SHP77 treated with DMSO at 0.1 percent for 48 hours (cell line): ENCODE measurements around the gene M1AP.
"Not testable (repeated sequence)": the region's sequence is repeated elsewhere in the genome, so short reads cannot be mapped to it uniquely, and the experiment has no call there.

Experiments
- DNase-seq: peaks from one replicate; lab custom pipeline; 2025; lab: John Stamatoyannopoulos, UW

M1AP gene

DNA sequence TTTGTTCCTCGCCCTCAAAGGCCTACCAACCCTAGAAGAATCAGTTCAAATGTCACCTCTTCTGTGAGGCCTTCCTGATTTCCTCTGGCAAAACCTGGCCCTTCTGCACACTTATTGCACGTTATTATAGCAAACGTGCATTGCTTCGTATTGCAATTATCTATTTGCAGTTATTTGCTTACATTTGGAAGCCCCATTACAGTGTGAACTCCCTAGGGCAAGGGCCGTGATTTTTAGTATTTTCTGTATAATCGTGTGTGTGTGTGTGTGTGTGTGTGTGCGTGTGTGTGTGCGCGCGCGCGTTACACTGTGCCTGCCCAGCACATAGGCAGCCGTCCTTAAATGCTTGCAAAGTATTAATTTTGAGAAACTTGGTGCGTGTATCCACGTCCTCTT, 5.5 kb upstream of the M1AP start:
- no peak for DNase-seq

DNA sequence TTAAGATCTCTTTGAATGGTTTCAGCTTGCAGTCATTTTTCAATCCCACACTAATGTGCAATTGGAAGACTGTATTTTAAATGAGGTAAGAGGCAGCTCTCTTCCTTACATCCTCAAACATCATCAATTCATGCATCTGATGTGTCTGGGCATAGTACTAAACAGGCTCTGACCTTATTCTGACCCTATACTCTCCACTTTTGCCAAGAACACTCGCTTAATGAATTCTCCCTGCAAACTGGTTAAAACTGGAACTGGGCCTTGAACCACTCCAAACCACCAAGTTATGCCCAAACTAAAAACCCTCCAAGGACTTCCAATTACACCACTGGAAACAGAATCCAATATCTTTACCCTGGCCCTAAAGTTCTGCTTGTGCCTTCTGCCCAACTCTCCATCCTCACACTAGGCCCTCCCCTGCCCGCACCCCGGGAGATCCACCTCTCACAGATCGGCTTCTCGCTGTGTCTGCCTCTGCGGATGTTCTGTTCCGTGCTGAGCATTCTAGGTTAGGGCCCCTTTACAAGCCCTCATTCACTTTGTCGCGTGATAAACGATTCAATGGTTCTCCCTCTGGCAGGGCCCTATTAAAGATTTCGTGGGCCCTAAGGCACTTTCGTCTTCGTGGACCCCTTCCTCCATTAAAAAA, 1.2 kb downstream of the M1AP start:
- DNase-seq, result no peak

DNA sequence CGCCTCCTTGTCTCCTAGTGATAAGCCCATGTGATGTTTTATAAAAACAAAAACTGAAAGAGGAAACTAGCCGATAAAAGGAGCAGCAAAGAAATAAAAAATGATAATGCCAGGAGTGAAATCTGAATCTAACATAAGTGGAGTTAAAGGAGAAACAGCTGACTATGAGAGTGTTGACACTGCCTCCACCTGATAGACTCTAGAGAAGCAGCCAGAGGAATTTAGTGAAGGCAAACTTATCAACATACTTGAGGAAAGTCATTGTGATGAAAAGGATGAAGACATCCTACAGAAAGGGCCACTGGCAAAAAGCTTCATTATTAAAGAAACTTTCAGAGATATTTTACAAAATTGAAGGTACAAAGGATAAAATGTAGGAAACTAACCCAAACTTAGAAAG, 1.9 kb downstream of the M1AP start:
- DNase-seq, result no peak

DNA sequence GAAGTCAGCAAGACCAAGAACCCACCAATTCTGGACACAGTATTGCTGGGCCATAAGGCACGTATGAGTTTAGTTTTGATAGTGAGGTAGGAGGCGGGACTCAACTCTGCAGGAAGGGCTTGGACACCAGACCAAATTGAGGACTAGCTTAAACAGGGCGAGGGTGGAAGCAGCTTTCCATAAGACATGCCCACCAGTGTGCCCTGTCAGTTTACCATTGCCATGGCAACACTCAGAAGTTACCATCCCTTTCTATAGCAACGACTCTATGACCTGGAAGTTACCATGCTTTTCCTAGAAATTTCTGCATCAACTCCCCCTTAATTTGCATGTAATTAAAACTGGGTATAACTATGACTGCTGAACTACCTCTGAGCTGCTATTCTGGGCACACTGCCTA, 2.8 kb downstream of the M1AP start:
- DNase-seq, result no peak

DNA sequence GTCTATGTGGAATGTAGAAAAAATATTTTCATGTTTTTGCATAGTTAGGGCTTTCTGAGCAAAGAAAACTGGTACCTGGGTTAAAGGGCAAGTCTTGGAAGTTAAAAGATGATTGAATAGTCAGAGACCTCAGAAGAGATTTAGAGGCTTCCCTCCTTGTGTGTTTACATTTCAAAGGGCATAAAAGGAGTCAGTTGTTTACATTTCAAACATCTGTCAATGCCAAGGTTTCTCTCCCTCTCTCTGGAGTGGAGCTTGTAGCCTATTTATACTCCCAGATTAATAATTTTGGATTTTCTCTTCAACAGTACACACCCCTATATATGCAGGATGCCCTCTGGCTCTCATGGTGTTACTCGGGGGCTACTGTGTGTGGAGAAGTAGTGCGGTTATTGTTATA, 8.6 kb downstream of the M1AP start:
- DNase-seq, result no peak

DNA sequence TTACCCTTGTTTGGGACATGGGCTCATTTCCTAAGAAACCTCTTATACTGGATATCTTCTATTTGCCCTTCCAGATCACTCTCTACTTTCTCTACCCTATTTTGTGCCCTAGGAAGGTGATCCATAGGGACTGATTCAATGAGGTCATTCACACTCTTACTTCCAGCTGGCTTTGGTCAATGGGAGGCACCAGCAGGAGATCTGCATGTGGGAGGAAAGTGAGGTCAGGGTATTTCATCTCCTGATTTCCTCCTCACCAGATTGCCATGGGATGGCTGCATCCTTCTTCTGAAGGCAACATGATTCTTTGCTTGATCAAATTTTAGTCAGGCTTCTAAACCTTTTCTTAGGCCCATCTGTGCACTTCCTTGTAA, 15.2 kb downstream of the M1AP start:
- DNase-seq, result no peak

DNA sequence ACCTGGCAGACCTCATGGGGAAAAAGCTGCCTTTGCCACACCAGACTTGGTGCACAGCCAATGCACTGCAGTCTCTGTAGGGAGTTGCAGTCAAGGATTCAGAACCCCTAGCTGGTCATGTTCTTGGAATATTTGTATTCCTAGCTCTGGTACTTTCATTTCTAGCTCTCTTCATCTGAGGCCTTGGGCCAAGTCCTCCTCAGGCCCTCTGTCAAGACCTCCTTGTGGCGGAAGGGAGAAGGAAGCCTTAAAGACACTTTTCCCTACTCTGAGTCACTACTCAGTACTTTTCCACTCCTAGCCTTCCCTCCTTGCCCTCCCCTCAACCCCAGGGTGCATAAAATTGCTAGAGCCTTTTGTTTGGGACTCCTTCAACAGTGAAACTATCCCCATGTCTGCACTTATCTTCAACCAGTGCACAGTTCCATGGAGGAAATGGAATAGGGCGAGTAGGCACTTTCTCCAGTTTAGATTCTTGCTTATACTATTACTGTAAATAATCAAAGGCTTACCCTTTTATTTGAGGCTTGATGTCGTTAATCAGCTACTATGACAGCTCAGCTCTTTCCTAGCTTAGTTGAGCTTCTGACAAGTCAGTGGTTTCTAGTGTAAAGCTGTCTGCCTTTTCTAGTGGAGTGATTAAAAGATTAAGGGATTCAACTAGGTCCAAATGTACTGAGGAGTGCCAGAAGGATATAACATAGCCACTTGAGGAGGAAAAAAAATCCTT, 15.8 kb downstream of the M1AP start:
- DNase-seq, result no peak

DNA sequence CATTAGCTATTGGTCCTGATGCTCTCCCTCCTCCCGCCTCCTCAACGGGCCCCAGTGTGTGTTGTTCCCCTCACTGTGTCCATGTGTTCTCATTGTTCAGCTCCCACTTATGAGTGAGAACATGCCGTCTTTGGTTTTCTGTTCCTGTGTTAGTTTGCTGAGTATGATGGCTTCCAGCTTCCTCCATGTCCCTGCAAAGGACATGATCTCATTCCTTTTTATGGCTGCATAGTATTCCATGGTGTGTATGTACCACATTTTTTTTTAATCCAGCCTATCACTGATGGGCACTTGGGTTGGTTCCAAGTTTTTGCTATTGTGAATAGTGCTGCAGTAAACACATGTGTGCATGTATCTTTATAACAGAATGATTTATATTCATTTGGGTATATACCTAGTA, 17.7 kb downstream of the M1AP start:
- not testable (repeated sequence) for DNase-seq

DNA sequence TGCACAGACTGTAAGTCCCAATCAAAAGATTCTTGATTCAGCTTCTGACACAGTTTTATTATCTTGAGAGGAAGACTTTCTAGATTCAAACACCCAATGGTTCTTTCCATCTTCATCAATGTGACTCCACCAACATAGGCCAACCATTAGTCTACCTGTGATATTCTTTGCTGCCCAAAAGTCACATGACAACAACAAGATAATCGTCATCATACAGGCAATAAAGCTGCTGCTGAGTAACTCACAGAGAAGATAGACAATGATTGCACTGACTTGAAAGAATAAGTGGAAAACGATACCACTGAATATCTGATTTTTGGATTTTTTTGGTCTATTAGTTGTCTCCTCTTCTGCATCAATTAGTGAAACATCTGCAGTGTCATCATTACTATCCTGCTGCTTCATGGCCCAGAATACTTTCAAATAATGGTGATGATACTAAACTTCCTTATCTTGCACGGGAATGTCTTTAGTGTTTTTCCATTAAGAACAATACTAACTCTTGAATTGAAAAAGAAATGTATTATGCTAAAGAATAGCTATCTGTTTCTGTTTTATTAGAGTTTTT, 19.5 kb downstream of the M1AP start:
- no peak for DNase-seq

DNA sequence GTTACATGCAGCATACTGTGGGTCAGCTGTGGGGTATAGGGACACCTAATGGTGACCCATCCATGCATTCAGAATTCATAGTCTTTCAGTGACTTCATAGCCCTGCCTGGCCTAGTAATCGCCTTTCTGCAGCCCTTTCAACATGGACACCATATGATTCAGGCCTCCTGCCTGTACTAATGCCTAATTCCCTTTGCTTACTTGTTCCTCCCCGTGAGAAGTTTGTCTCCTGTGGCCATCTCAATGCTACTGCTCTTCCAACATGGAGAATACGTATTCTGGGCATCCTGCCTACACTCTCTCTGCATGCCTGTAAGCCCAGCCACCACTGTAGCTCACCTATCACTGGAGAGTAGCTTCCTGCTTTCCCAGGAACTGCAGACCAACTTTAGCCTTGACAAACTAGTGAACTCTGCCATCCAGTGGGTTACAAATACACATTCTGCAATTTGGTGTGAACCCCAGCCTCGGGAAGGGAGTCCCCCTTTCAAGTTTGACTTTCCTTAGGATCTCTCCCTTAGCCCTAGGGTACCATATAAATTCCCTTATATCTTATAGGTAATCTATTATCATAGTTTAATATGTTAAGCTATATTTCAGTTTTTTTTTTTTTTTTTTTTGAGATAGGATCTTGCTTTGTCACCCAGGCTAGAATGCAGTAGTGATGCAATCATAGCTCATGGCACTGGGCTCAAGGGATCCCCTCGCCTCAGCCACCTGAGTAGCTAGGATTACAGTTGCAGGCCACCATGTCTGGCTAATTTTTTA, 22.3 kb downstream of the M1AP start:
- no peak for DNase-seq

DNA sequence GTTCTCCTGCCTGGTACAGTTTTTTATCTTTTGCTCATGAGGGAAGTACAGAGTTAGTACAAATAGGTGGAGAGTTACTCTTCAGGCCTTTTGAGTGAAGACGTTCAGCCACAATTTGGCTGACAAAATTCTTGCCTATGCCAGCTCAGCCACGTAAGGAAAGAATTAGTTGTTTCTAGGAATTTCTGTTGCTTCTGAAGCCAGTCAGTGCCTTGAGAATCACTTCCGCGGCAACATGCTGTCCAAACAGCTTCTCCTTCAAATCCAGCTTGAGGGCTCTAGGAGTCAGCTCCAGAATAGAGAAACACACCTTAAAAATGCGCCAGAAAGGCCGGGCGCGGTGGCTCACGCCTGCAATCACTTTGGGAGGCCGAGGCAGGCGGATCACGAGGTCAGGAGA, 27.5 kb downstream of the M1AP start:
- DNase-seq, result no peak

DNA sequence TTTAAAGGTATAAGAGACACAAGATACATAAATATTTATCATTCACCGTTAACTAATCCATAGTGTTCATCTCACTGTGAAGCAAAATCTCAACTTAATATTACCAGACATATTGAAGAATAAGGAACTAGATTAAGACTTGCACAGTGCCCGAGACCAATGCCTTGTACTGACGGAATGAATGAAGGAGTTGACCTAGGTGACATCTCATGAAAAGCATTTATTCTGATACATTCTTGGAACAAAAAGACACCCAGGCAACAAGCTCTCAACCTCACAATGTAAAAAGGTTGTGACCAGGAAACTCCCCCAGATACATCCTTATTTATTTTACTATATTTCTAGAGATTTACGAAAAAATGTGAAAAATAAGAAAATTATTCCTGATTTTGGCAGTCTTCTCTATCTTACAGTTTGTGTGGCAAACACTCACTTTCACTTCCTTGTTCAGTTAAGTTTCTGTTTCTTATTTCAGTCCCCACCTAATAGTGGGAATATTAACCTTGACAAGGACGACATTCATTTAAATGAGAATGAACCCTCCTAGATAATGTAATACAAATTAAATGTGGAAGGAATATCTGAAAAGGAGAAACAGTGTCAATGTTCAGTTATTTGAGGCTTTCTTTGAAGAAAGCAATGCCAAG, 28.4 kb downstream of the M1AP start:
- no peak for DNase-seq

DNA sequence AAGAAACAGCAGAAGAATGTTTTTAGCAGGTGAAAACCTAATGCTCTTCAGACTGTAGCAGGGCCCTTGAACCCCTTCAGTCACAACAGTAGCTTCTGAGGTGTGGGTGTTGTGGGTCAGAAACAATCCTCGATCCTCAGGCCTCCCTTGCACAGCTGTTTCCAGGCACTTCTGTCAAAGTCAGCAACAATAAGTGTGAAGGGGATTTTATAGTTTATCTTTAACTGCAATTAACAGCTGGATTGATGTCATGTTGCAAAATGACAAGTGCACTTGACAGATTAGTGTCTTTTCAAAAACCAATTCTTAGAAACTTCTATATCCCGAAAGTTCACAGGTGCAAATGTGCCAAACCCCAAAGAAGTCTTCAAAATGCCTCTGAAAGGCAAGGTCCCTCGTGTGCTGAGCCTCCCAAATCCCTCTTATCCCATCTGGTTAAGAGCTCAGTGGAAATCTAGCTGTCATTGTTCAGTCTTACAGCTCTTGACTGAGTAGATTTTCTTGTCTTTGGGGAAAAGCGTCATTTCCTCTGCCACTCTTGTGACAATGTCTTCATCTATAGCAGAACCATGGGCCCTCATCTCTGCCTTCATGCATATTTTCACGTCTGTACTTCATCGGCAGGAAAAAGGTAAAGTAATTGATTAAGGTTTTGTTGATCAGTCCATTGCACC, 29.6 kb downstream of the M1AP start:
- no peak for DNase-seq

DNA sequence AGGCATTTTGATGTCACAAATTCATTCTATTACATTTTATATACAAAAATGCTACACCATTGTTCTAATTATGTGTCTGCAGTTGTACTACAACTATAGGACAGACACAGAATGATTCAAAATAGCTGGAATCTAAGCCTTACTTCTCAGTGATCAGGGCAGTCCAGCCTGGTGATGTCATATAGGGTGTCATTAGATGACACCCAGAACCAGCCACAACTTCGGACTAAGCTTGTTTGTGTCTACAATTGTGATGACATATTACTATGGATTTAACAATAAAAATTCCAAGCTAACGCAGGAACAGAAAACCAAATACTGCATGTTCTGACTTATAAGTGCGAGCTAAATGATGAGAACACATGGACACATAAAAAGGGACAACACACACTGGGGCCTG, 31.0 kb downstream of the M1AP start:
- no peak for DNase-seq

DNA sequence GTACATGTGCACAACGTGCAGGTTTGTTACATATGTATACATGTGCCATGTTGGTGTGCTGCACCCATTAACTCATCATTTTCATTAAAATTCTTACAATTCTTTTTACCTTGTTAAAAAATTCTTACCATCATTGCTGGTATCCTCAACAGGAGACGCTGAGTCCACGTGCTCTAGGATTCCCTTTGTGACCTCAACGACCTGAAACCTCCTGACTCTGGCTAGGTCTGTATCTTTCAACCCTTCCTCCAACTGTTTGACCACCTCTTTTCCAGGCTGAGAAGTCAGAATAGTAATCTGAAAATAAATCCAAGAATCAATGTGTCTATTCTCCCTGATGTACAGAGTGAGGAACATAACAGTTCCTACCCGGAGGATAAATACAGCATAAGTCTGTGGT, 41.2 kb downstream of the M1AP start:
- DNase-seq, result no peak

DNA sequence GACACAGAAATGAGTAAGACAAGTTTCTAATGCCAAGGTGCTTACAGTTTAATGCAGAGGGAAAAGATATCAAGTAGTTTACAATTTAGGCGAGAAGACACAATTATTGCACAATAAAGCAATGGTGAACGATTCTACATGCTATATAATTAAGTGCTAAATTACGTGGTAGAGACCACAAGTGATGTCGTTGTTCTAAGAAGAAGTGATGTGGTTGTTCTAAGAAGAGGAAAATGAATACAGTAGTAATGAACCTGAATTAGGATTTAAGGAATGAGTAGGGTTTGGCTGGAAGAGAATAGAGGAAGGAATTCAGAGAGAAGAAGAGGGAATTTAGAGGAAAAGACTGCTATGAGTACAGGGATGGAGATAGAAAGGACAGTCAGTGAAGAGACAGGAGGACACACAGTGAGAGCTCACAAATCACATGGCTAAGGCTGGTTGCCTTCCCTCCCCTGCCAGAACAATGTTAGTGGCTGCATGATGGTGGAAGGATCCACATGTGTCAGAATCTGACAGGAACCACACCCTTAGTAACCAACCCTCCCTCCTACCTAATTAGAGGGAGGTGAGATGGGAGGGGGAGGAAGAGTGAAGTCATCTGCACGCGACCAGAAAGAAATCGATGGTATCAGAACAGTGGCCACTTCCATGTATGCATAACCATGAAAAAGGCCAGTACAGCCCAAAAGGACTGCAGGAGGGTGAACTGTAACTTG, 44.7 kb downstream of the M1AP start:
- no peak for DNase-seq

DNA sequence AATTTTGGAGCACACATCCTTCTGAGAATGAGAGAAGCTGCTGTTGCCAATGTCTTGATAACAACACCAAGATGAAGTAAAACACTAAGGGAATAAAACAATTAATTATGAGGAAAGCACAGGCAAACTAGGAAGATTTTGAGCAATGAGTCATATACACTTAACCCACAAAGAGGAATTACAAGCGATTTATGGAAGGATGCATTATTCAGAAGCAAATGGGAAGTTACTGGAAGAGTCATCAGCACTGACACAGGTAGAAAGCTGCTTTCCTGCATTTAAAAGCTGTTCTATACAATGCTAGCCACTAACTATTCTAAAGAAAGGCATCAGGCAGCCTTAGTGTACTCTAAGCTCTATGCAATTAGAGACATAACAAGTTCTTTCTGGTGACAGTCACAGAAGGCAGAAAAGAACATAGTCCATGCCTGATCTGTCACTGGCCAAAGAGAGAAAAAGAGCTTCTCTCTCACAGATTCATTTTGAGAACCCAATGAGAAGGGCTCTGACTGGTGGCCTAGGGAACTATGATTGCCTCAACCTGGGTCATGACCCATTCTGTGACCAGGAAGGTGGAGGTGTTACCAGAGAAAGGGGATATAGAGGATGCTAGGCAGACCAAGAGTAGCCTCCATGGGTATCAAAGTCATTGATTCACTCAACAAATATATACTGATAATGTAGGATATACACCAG, 45.4 kb downstream of the M1AP start:
- DNase-seq, result no peak

DNA sequence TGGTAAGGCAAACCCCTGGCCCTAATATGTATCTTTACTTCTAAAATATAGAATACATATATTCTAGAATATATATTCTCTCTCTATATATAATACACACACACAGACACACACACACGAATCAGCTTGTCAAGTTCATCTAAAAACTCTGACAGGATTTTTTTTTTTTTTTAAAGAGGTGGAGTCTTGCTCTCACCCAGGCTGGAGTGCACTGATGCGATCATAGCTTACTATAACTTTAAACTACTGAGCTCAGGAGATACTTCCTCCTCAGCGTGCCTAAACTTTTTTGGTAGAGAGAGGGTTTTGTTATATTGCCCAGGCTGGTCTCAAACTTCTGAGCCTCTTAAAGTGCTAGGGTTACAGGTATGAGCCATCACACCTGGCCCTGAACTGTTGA, 48.5 kb downstream of the M1AP start:
- DNase-seq, result no peak

DNA sequence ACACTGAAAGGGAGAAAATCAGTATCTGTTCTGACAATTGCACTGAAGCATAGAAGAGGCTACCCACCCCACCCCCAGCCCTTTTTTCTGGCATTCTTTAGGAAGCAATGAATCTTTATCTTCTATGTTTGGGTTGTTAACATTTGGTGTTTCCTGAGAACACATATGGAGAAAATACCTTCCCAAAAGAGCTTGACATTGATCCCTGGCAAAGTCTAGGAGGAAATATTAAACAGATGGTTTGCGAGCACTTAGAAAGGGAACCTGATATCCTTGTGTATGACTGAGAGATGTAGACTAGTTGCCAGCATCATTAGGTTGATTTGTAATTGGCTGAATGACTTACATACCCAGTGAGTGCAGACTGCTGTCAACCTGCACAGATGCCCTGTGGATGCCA, 50.7 kb downstream of the M1AP start:
- DNase-seq, result no peak

DNA sequence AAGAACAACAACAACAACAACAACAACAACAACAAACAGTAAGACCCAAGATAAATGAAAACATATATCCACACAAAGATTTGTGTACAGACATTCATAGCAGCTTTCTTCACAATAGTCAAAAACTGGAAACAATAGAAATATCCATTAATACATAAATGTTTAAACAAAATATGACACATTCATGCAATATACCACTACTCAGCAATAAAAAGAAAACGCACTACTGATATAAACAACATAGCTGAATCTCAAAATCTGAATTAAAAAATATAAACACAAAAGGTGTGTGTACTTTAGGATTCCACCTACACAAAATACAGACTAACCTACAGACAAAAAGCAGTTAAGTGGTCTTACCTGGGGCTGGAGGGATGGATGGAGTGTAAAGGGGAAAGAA, 51.5 kb downstream of the M1AP start:
- no peak for DNase-seq
